Hypothalamus (tissue), 51 donors: ENCODE data around the gene GNL1.

Experiments used
- DNase-seq, 51 donors: peaks; one replicate each; lab custom pipeline; 2025; lab: John Stamatoyannopoulos, UW

GNL1 gene

GRCh38 chr6:30570740-30571074 is 14.4 kb upstream of the GNL1 start:
- peak in 12 of 51 donors; percentile 23 to 76 (median 47) for DNase-seq

- DNase-seq = no peak
These were observed 14.0 kb upstream of the GNL1 start for GRCh38 chr6:30570263-30570662.

- DNase-seq = no peak
These were observed 12.0 kb upstream of the GNL1 start for GRCh38 chr6:30568245-30568644.

GRCh38 chr6:30565772-30566171 is 9.5 kb upstream of the GNL1 start:
- no peak for DNase-seq

GRCh38 chr6:30564114-30564513 is 7.8 kb upstream of the GNL1 start:
- no peak for DNase-seq

- DNase-seq = no peak
These were observed 6.5 kb upstream of the GNL1 start for GRCh38 chr6:30562470-30563425.

GRCh38 chr6:30560930-30561329 is 4.6 kb upstream of the GNL1 start:
- DNase-seq = no peak

GRCh38 chr6:30557683-30557981 is 1.3 kb upstream of the GNL1 start:
- no peak for DNase-seq

- peak; percentile 49 to 98 (median 91) for DNase-seq
These were observed 805 bp upstream of the GNL1 start, which contains the start of gene PRR3 for GRCh38 chr6:30556906-30557682. Gene PRR3, plus strand, starts transcription at chr6:30557295. Its CDS starts 50 bp downstream, at chr6:30557345.

- peak in 8 of 51 donors; percentile 40 to 68 (median 56) for DNase-seq
These were observed 548 bp downstream of the GNL1 start for GRCh38 chr6:30555816-30556065.

GRCh38 chr6:30554962-30555815 is 1.1 kb downstream of the GNL1 start:
- peak in 36 of 51 donors; percentile 15 to 72 (median 52) for DNase-seq

GRCh38 chr6:30554404-30554803 is 1.9 kb downstream of the GNL1 start:
- DNase-seq = no peak

GRCh38 chr6:30548375-30548774 is 7.9 kb downstream of the GNL1 start:
- no peak for DNase-seq

- DNase-seq = no peak
These were observed 8.8 kb downstream of the GNL1 start for GRCh38 chr6:30547454-30547853.

- peak in 4 of 51 donors; percentile 3 to 36 (median 23) for DNase-seq
These were observed 11.5 kb downstream of the GNL1 start for GRCh38 chr6:30544666-30545272.

- DNase-seq = no peak
These were observed 12.5 kb downstream of the GNL1 start for GRCh38 chr6:30543821-30544220.

GRCh38 chr6:30542915-30543314 is 13.4 kb downstream of the GNL1 start:
- DNase-seq = no peak

GRCh38 chr6:30542404-30542725 is 13.9 kb downstream of the GNL1 start:
- DNase-seq = no peak

GRCh38 chr6:30541515-30542403 is 14.5 kb downstream of the GNL1 start:
- peak in 44 of 51 donors; percentile 1 to 78 (median 48) for DNase-seq

- no peak for DNase-seq
These were observed 18.4 kb downstream of the GNL1 start for GRCh38 chr6:30537931-30538330.
